GM12873 (cell line): ENCODE measurements around the gene DMWD.

Source experiments
- CTCF ChIP-seq: IDR thresholded peaks from 2 replicates; pipeline ENCODE4 v1.5.1; 2012; ENCODE audit warnings: low read depth, mild to moderate bottlenecking, moderate library complexity, low read length, control low read depth; ENCODE audit not compliant: insufficient read depth; ENCODE audit errors: missing control alignments

Gene DMWD

GRCh38 chr19:45790942-45791341 lies 1.7 kb downstream of the DMWD start:
- no peak for TF ChIP-seq CTCF

- no peak for TF ChIP-seq CTCF
These were observed 3.4 kb downstream of the DMWD start for GRCh38 chr19:45789035-45789786.

GRCh38 chr19:45786533-45786894 lies 6.1 kb downstream of the DMWD start:
- no peak for TF ChIP-seq CTCF

- TF ChIP-seq CTCF: no peak
These were observed 6.7 kb downstream of the DMWD start for GRCh38 chr19:45785781-45786532.

- TF ChIP-seq CTCF: no peak
These were observed 7.5 kb downstream of the DMWD start for GRCh38 chr19:45785097-45785496.

- TF ChIP-seq CTCF: no peak
These were observed 8.5 kb downstream of the DMWD start for GRCh38 chr19:45784096-45784495.
